Pancreas (tissue), 10 donors: Measurements from ENCODE around the gene PCSK6. TPM values are rescaled to one million over a fixed set of nuclear protein-coding genes. Genes with fewer than 3 reads are reported as not detected.

Experiments used
- ATAC-seq, 4 donors: fragments of 200-7000 bp; cut with Tn5 transposase; one replicate each; pipeline versions ENCODE4 v1.8.0 to v1.9.1; 2020; ENCODE audit warnings: mild to moderate bottlenecking in 4 of 4, moderate library complexity in 4 of 4
- DNase-seq, 6 donors: peaks; one replicate each; pipeline ENCODE4 v3.0.0-alpha.2; 2020
- FAIRE-seq: peaks from 2 replicates; lab custom pipeline; 2012; peaks lifted over from hg19 to GRCh38; lab: Jason Lieb, UNC
- H3K27ac ChIP-seq, 4 donors: fragments of 200-600 bp; sonication (generic); 1 replicate in 3 of 4; 2 replicates in 1 of 4; pipeline versions ENCODE4 v1.5.0 to v1.8.0; 2020
- H3K27me3 ChIP-seq, 4 donors: fragments of 200-600 bp; one replicate each; pipeline ENCODE4 v1.8.0; 2021
- H3K36me3 ChIP-seq, 3 donors: fragments of 200-600 bp; sonication (generic) in 1 of 3; one replicate each; pipeline versions ENCODE4 v1.5.0 to v1.8.0; 2020 to 2021
- H3K4me1 ChIP-seq, 3 donors: fragments of 200-600 bp; one replicate each; pipeline ENCODE4 v1.8.0; 2021
- H3K4me3 ChIP-seq, 4 donors: fragments of 200-600 bp; sonication (generic) in 2 of 4; one replicate each; pipeline versions ENCODE4 v1.5.0 to v1.8.0; 2020 to 2021
- H3K9me3 ChIP-seq, 4 donors: fragments of 200-600 bp; one replicate each; pipeline ENCODE4 v1.8.0; 2021
- WGBS, 2 donors: extraction: QIAGEN DNeasy Blood & Tissue Kit; methylation state at CpG; one replicate each; pipeline ENCODE4 v1.1.7; 2013; 5-methylcytosine and 5-hydroxymethylcytosine counted together
- intact Hi-C, 3 donors: fragments of 100-400 bp; cut with DNase I; formaldehyde crosslinking; loops; one replicate each; pipeline versions ENCODE4 v1.11.1 to v1.14.2; 2022
- polyA plus RNA-seq, 2 donors: library from polyadenylated mRNA; stranded (reverse); fragments of 200-250 nt; gene quantifications; one replicate each; pipeline ENCODE4 v1.2.3, GENCODE V29; 2013
- total RNA-seq, 6 donors: library from RNA; stranded (reverse); fragmentation: NEBNext Ultra II Directional in 4 of 6; extraction: Animal tissue kit (Norgen Biotek cat#: 25700) in 4 of 6; gene quantifications; one replicate each; pipeline versions ENCODE4 v1.2.1 to v1.2.4, GENCODE V29; 2021 to 2023
- TF ChIP-seq, protein P1 (sequence below), 4 donors: fragments of 200-600 bp; sonication (generic) in 3 of 4; IDR thresholded peaks; one replicate each; pipeline versions ENCODE4 v1.5.0 to v1.8.0; 2021; ENCODE audit warnings: antibody characterized with exemption in 4 of 4
- donor health status: healthy with polysubstance abuse.
- donor health status: DM: no; HTN: no; CAD: no; lungs with moderate emphysema.
- donor health status: DM: no; HTN: no; CAD: no.
- donor health status: control.
- donor health status: control.
- donor health status: Bipolar disorder and iron deficiency.
- donor health status: DM: yes; HTN: yes; CAD: no.
- donor health status: DM: no; HTN: no; CAD: no.
- donor health status: DM: no; HTN: no; CAD: no.
- donor health status: DM: yes; HTN: yes; CAD: no.

The PCSK6 gene
- total and polyA plus RNA-seq, 8 donors, result 0.87 to 4.5 (median 3.0) TPM

DNA sequence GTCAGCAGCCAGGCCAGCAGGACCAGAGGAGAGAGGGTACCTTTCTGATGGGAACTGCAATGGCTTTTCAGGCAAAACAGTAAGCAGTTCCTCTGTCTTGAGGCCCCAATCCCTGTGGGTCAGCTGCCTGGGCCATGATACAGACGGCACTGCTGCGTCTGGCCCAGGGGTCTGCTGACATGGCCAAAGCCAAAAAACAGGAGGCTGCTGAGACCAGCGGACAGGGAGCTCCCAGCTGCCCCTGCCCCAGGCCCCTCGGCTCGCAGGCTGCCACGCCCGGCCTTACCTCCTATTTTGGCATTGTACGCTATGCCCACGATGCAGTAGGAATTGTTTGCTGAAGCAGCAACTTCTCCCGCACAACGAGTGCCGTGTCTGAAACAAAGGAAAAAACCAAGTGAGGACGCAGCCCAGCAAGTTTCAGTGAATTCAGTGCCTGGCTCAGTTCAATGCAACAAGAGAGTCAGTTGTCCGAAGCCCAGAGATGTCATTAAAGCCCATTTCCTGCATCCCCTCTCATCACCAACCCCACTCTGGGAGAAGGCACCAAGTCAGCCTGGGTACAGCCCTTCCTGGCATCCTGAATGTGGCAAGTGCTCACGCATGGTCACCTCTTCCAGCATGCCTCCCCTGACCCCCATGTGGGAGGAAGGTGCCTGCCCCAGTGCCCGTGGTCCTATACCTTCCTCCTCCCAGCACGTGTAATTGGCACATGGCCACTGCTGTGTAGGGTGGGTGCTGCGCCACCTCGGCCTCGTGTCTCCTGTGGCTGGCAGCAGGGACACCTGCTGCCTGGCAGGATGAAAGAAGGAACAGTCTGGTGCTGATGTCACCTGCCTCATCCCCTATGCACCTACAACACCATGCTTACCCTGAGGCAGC, 61.7 kb downstream of the PCSK6 start:
- intact Hi-C loops, result no loop called here
- WGBS, 2 donors, result 89 to 93% methylated on average over 20 of the region's 20 CpGs
- H3K9me3 ChIP-seq, result no peaks in the 10 kb centered on the region
- DNase-seq (peak in 1 of 6 donors; percentile 8), ATAC-seq (no peak), FAIRE-seq (no peak)
- no peaks in the 10 kb centered on the region for H3K4me1 ChIP-seq
- no peaks in the 10 kb centered on the region for H3K36me3 ChIP-seq
- H3K27ac ChIP-seq, result no peak overlapping the region
- H3K27me3 ChIP-seq, result no peaks in the 10 kb centered on the region
- TF ChIP-seq, protein P1, sequence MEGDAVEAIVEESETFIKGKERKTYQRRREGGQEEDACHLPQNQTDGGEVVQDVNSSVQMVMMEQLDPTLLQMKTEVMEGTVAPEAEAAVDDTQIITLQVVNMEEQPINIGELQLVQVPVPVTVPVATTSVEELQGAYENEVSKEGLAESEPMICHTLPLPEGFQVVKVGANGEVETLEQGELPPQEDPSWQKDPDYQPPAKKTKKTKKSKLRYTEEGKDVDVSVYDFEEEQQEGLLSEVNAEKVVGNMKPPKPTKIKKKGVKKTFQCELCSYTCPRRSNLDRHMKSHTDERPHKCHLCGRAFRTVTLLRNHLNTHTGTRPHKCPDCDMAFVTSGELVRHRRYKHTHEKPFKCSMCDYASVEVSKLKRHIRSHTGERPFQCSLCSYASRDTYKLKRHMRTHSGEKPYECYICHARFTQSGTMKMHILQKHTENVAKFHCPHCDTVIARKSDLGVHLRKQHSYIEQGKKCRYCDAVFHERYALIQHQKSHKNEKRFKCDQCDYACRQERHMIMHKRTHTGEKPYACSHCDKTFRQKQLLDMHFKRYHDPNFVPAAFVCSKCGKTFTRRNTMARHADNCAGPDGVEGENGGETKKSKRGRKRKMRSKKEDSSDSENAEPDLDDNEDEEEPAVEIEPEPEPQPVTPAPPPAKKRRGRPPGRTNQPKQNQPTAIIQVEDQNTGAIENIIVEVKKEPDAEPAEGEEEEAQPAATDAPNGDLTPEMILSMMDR (IDR thresholded peaks at IDR 0.05), result no peak
- no peak overlapping the region for H3K4me3 ChIP-seq

DNA sequence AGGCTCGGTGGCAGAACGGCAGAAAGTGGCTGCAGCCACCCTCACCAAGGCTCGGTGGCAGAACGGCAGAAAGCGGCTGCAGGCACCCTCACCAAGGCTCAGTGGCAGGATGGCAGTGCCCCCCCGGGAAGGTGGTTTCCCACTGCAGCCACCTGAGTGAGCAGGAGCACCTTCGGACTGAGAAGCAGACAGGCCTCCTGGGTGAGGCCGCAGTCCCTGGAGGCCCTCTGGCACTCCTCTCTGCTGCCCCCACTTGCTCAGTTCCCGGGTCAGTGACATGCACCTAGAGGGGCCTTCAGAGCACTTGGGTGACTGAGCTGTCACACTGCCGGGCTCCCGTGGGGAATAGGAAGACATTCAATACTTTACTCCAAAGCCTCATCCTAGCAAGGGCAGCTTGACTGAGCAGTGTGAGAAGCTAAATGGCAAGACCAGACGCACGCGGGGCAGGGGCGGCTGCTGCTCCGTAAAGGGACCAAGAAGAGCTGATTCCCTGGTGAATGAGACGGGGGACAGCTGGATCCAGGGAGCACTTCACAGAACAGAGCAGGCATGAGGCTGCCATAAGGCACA, 62.7 kb downstream of the PCSK6 start:
- DNase-seq (no peak), ATAC-seq (no peak), FAIRE-seq (no peak)
- no peaks in the 10 kb centered on the region for H3K9me3 ChIP-seq
- H3K27me3 ChIP-seq, result no peaks in the 10 kb centered on the region
- 84 to 85% methylated on average over 15 to 17 of the region's 17 CpGs for WGBS, 2 donors
- no peak overlapping the region for H3K4me3 ChIP-seq
- no peaks in the 10 kb centered on the region for H3K4me1 ChIP-seq
- no peaks in the 10 kb centered on the region for H3K36me3 ChIP-seq
- intact Hi-C loops, result no loop called here
- no peak overlapping the region for H3K27ac ChIP-seq
- TF ChIP-seq, protein P1 (IDR thresholded peaks at IDR 0.05), result no peak

DNA sequence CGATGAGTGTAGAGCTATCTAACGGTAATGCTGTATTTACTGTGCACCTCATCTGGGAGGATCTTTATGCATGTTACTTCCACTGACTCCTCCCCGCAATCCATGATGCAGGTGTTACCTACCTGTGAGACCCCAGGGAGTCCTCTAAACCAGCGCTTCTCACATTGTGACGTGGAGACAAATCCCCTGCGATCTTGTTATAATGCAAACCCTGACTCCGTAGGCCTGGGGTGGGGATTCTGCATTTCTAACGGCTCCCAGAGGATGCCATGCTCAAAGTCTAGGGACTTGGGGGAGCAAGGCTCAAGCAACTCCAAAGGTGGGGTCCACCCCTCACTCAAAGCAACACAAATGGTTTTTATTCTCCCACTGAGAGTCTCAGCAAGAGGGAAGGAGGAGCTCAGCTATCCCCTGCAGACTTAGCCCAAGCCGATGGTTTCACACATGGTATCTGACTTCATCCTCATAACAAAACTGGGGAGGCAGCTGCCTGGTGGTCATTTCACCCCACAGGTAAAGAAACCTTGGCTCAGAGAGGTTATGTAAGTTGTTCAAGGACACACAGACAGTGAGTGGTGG, 63.6 kb downstream of the PCSK6 start:
- no peak for ATAC-seq
- 86% methylated on average over 9 of the region's 9 CpGs for WGBS, 2 donors
- H3K4me1 ChIP-seq, result no peaks in the 10 kb centered on the region
- H3K27me3 ChIP-seq, result no peaks in the 10 kb centered on the region
- no peak overlapping the region for H3K27ac ChIP-seq
- no peaks in the 10 kb centered on the region for H3K36me3 ChIP-seq
- TF ChIP-seq, protein P1 (IDR thresholded peaks at IDR 0.05), result no peak
- no peak for DNase-seq
- no peak overlapping the region for H3K4me3 ChIP-seq
- FAIRE-seq, result no peak
- intact Hi-C loops, result no loop called here
- H3K9me3 ChIP-seq, result no peaks in the 10 kb centered on the region

DNA sequence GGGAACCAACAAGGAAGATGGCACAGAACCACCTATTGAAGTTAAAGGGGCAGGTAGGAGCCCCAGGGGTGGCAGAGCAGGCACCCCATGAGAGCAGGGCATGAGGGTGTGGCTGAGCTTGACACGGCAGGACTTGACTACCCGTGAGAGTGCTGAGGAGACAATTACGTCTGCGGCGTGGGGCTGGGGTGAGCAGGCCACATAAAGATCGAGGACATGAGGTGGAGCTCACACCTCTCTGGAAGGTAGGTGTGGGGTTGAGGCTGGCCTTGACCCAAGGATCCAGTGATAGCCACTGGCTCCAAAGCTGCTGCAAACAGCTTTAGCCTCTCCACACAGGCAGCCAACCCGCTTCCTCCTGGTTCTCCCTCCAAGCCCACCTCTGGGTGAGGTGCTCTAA, 64.5 kb downstream of the PCSK6 start:
- H3K4me3 ChIP-seq, result no peak overlapping the region
- no peak for ATAC-seq
- no peaks in the 10 kb centered on the region for H3K36me3 ChIP-seq
- no peaks in the 10 kb centered on the region for H3K9me3 ChIP-seq
- TF ChIP-seq, protein P1 (IDR thresholded peaks at IDR 0.05), result no peak
- intact Hi-C loops, result no loop called here
- no peak for FAIRE-seq
- H3K4me1 ChIP-seq, result no peaks in the 10 kb centered on the region
- no peak overlapping the region for H3K27ac ChIP-seq
- 87 to 92% methylated on average over 7 of the region's 7 CpGs for WGBS, 2 donors
- no peaks in the 10 kb centered on the region for H3K27me3 ChIP-seq
- DNase-seq, result no peak
